GM12873 (cell line): Measurements from ENCODE around the gene NOC3L.

Experiments
- CTCF ChIP-seq: IDR thresholded peaks from 2 replicates; pipeline ENCODE4 v1.5.1; 2012; ENCODE audit warnings: low read depth, mild to moderate bottlenecking, moderate library complexity, low read length, control low read depth; ENCODE audit not compliant: insufficient read depth; ENCODE audit errors: missing control alignments

Gene NOC3L

GRCh38 chr10:94362360-94363250 lies at the start of gene NOC3L:
Gene NOC3L, minus strand, starts transcription at chr10:94362939. Its CDS starts 101 bp downstream, at chr10:94362838.
- TF ChIP-seq CTCF, result peak; percentile 87

- TF ChIP-seq CTCF, result no peak
These were observed 49.7 kb upstream of the NOC3L start for GRCh38 chr10:94412449-94412848.

- no peak for TF ChIP-seq CTCF
These were observed 48.6 kb upstream of the NOC3L start for GRCh38 chr10:94411304-94411703.

- no peak for TF ChIP-seq CTCF
These were observed 46.4 kb upstream of the NOC3L start for GRCh38 chr10:94409021-94409657.

GRCh38 chr10:94407668-94408067 lies 44.9 kb upstream of the NOC3L start:
- no peak for TF ChIP-seq CTCF

GRCh38 chr10:94405406-94405805 lies 42.7 kb upstream of the NOC3L start:
- TF ChIP-seq CTCF, result no peak
